GM21390 (cell line): ENCODE data around the gene IGSF9.

Experiments used
- ATAC-seq: cut with Tn5 transposase; IDR thresholded peaks from one replicate; pipeline ENCODE4 v1.9.1; 2021; ENCODE audit not compliant: unreplicated experiment

IGSF9 gene

DNA sequence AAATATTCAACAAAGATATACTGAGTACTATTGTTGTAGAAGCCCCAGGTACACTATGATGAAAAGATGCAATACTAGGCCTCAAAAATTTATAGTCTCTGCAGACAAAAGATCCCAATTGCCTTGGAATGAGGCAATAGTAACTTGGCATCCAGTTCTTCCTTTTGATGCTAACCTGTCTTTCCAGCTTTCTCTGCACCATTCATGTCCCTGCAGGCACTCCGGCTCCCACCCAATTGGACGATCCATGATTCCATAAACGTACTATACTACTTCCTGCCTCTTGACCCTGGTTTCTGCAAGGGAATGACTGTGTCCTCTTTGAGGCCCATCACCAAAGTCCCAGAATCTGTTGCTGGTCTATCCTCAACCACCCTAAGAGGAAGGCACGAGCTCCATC lies 12.1 kb downstream of the IGSF9 start:
- no peak for ATAC-seq

DNA sequence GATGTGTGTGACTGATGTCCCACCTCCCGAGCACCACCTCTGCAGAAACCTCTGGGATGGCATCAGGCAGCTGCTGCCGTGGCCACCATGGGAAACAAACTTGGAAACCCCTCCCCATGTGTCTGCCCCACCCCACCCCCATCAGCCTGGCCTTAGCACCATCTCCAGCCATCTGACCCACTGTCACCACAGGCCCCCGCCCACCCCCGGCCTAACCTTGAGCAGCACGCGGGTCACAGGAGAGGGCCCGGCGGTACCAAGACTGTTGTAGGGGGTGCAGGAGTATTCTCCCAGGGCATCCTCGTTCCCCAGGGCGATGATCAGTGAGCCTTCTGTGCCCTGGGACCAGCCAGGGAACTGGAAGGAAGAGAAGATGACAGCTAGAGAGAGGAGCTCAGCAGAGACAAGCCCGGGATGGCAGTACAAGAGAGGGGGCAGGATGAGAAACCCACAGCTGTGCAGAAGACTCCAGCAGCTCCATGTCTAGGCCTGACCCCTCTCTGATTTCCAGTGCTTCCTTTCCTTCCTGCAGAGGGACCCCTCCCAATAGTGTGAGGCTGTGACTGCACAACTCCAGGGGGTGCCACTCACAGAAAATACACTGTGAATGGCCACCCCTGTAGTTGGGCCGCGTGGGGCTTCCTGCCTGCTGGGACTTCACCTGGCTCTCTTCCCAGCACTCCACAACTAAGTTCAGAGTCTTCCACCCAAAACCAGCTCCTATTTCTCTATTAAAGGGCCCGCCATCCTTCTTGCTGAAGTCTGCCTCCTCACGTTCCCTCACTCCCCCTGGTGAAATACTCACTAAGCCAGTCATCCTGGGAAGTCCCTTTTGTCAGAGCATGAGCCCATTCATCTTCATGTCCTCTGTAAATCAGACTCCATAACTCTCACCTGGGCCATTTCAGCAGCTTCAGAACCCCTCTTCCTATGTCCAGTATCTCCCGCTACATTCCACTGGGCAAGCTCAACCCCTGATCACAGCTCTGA lies 12.8 kb downstream of the IGSF9 start:
- ATAC-seq, result no peak

GRCh38 chr1:159931795-159932173 lies 13.6 kb downstream of the IGSF9 start:
- no peak for ATAC-seq

GRCh38 chr1:159931101-159931794 lies 14.2 kb downstream of the IGSF9 start:
- no peak for ATAC-seq

- ATAC-seq, result no peak
These were observed 14.8 kb downstream of the IGSF9 start for GRCh38 chr1:159930634-159931033.

GRCh38 chr1:159930216-159930615 lies 15.2 kb downstream of the IGSF9 start:
- ATAC-seq, result no peak

- no peak for ATAC-seq
These were observed 16.0 kb downstream of the IGSF9 start for GRCh38 chr1:159929155-159930051.

DNA sequence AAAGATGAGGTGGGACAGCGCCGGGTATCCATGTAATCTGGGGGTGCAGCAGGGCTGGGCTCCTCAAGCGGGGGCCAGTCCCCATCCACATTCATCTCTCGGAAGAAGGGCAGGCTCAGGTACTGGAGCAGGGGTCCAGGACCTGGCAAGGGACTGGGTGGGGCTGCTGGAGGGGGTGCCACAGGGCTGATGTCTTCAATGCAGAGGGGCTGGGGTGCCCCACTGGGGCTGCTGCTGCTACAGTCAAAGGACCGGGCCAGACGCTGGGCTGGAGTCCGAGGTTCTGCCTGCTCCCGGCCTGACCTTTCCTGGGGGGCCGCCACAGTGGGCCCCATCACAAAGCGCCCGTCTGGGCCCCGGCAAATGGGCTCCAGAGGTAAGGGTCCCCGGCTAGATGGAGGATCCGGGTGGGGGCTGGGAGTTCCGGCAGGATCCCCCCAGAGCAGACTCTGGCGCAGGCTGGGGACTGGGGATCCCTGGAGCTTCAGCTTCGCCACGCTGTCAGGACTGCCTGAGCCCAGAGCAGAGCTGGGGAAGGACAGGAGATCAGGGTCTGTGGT lies 16.8 kb downstream of the IGSF9 start:
- no peak for ATAC-seq

GRCh38 chr1:159927849-159928431 lies 17.5 kb downstream of the IGSF9 start:
- ATAC-seq, result no peak

DNA sequence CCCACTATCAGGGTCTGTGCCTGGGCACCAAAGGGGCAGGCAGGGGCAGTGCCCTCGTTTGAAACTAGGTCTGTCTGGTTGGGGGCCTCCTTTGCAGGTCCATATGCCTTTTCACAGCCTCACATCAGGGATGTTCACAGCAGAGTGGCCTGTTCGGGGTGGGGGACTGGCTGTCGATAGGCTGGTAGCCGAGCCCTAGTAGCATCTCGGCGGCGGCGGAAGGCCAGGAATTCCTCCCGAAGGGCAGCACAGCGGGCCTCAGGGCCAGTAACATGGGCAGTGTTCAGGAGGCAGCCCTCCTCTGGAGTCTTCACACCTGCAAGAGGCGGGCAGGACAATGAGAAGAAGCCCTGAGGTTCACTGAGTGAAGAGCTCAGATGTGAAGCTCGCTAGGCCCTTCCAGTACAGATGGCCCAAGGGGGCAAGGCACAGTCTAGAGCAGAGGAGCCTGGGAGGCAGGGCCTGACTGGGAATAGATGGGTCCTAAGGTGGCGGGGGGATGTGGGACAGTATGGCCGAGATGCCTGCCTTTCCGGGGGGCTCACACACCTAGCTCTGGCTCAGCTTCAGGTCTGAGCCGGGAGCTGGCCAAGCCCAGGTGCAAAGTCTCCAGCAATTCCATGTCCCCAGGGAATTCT lies 18.1 kb downstream of the IGSF9 start:
- ATAC-seq, result no peak

- ATAC-seq, result peak; percentile 3
These were observed 19.7 kb downstream of the IGSF9 start for GRCh38 chr1:159925719-159926078.

GRCh38 chr1:159924791-159925718 lies 20.4 kb downstream of the IGSF9 start, which contains the start of gene TAGLN2:
Gene TAGLN2 (minus strand): TSS chr1:159925507. CDS start chr1:159920509, 4,998 bp downstream.
- ATAC-seq, result peak; percentile 59

DNA sequence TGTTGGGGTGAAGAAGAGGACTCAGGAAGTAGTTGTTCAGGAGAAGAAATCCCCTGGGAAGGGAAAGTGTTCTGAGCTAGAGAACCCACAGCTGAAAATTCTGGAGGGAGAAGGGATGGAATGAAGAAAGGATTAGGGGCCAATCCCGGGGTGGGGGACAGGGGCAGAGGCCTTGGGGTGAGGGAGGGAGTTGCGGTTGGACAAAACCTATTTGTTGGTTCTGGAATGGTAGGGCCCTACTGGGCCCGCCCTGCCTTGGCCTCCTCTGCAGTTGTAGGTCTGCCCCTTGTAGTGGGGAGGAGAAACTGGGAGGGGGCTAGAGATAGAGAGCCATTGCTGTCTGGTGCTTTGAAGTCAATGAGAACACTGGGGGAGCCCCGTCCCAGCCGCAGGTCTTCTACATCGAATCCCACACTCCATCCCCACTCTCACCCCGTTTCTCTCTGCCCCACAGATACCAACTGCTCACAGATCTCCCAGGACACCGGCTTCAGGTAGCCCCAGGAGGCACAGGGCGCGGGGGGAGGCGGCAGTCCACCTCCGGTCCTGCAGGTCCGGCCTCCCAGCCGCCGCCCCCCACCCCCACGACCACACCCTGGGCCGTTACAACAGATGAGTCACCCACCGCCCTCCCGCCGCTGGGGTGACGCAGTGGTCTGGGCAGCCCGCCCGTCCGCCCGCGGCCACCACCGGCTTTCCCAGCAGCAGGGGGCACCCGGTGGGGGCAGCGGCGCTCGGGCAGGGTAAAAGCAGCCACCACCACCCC lies 21.2 kb downstream of the IGSF9 start:
- no peak for ATAC-seq

- ATAC-seq, result peak; percentile 38
These were observed 22.0 kb downstream of the IGSF9 start for GRCh38 chr1:159923203-159924024.

DNA sequence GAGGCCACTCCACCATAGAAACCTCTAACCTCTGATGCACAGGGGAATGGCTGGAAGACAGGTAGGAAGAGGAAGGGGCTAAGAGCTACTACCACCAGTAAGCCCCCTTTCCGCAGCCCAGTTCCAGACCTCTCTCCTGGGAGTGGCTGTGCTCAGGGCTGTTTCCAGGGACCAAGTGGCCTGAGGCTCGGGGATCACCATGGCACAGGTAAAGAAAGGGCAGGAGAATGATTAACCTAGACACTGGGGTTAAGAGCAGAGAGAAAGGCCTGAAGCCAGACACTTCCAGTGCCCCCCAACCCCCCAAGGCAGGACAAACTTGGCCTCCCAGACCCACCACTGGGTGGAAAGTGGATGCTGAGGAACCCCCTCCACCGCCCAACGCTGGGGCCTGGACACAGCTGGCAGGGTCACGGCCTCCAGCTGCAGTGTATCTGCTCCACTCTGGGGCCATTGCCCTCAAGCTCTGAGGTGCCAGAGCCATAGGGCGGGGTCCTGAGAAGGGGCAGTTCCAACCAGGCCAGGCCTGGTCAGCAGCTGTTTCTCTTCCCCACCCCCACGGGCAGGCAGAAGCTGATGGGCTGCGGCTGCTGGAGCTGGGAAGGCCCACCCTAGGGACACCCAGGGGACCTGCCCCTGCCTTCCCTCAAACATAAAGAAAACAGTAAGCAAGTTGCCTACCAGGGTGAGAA lies 22.8 kb downstream of the IGSF9 start:
- no peak for ATAC-seq

- ATAC-seq, result no peak
These were observed 23.5 kb downstream of the IGSF9 start for GRCh38 chr1:159921700-159922504.
